B cell (primary cell): ENCODE measurements around the gene OOSP1. TPM values are rescaled to one million over a fixed set of nuclear protein-coding genes. Genes with fewer than 3 reads are reported as not detected.
A peak's percentile ranks its signal among the peaks of the same experiment; 100 is the strongest.

Experiments used
- ATAC-seq: fragments of 200-7000 bp; cut with Tn5 transposase; one replicate; pipeline ENCODE4 v1.10.0; 2021; ENCODE audit warnings: low read depth, mild to moderate bottlenecking, moderate number of reproducible peaks, moderate library complexity
- CTCF ChIA-PET: fragments of 350-600 bp; sonication (Branson Sonifier 250); formaldehyde crosslinking; loops from one replicate; lab custom pipeline; 2021; ENCODE audit warnings: antibody characterized with exemption, inconsistent platforms; lab: Charles Lee
- POLR2A ChIA-PET: fragments of 350-600 bp; sonication (Branson Sonifier 250); formaldehyde crosslinking; loops from one replicate; lab custom pipeline; 2021; ENCODE audit warnings: antibody characterized with exemption; lab: Charles Lee
- DNase-seq: peaks from one replicate; pipeline ENCODE4 v3.0.0; 2013
- H2AFZ ChIP-seq: 2 replicates; pipeline ENCODE4 v1.6.1; 2012; ENCODE audit warnings: mild to moderate bottlenecking, low read depth, low read length; ENCODE audit not compliant: insufficient read depth, poor library complexity, severe bottlenecking
- H3K27ac ChIP-seq, 2 donors: 1 replicate in 1 of 2; 2 replicates in 1 of 2; pipeline ENCODE4 v1.5.1; 2012 to 2013; ENCODE audit warnings: low read length in 2 of 2, mild to moderate bottlenecking in 2 of 2, moderate library complexity in 1 of 2
- H3K27me3 ChIP-seq, 4 experiments: fragments of 200-600 bp in 1 of 4; sonication (generic) in 1 of 4; replicated peaks in 1 of 4; 1 replicate in 2 of 4; 2 replicates in 2 of 4; pipeline versions ENCODE4 v1.6.1 to v1.7.0; 2013 to 2016; ENCODE audit warnings: low read length in 3 of 4, mild to moderate bottlenecking in 2 of 4, mixed read lengths in 1 of 4, moderate library complexity in 1 of 4; ENCODE audit not compliant: insufficient read depth in 4 of 4, control insufficient read depth in 3 of 4; ENCODE audit errors: control extremely low read depth in 1 of 4
- H3K36me3 ChIP-seq, 2 experiments: replicated peaks in 1 of 2; 1 replicate in 1 of 2; 2 replicates in 1 of 2; pipeline versions ENCODE4 v1.6.1 to v1.7.1; 2013; ENCODE audit warnings: low read length in 1 of 2; ENCODE audit not compliant: insufficient read depth in 2 of 2, control insufficient read depth in 1 of 2; ENCODE audit errors: control extremely low read depth in 1 of 2, extremely low read depth in 1 of 2
- H3K4me1 ChIP-seq, 2 donors: fragments of 200-600 bp in 1 of 2; sonication (generic) in 1 of 2; 1 replicate in 1 of 2; 2 replicates in 1 of 2; pipeline versions ENCODE4 v1.5.1 to v1.6.1; 2013 to 2017; ENCODE audit warnings: low read length in 2 of 2; ENCODE audit not compliant: control insufficient read depth in 2 of 2, insufficient read depth in 2 of 2
- H3K4me2 ChIP-seq: replicated peaks from 2 replicates; pipeline ENCODE3; 2012; ENCODE audit warnings: mild to moderate bottlenecking, low read depth, low read length; ENCODE audit not compliant: poor library complexity, severe bottlenecking
- H3K4me3 ChIP-seq, 5 experiments: fragments of 200-600 bp in 1 of 5; sonication (generic) in 1 of 5; 1 replicate in 3 of 5; 2 replicates in 2 of 5; pipeline versions ENCODE4 v1.5.1 to v1.7.0; 2011 to 2016; ENCODE audit warnings: low read length in 4 of 5, mild to moderate bottlenecking in 4 of 5, low read depth in 2 of 5, control low read depth in 1 of 5, moderate library complexity in 1 of 5; ENCODE audit not compliant: insufficient read depth in 1 of 5; ENCODE audit errors: control extremely low read depth in 1 of 5, extremely low read depth in 1 of 5
- H3K79me2 ChIP-seq: fragments of 200-600 bp; sonication (generic); one replicate; pipeline ENCODE4 v1.6.0; 2016; ENCODE audit warnings: low read length; ENCODE audit not compliant: control insufficient read depth, insufficient read depth
- H3K9ac ChIP-seq: fragments of 200-600 bp; sonication (generic); 2 replicates; pipeline ENCODE4 v1.6.1; 2017; ENCODE audit warnings: mild to moderate bottlenecking, low read length, moderate library complexity
- H3K9me3 ChIP-seq, 3 donors: one replicate each; pipeline versions ENCODE4 v1.6.1 to v1.7.1; 2013; ENCODE audit warnings: low read length in 2 of 3; ENCODE audit not compliant: control insufficient read depth in 2 of 3, insufficient read depth in 1 of 3; ENCODE audit errors: control extremely low read depth in 1 of 3
- H4K20me1 ChIP-seq: 2 replicates; pipeline ENCODE4 v1.6.0; 2012; ENCODE audit warnings: mild to moderate bottlenecking, low read length; ENCODE audit not compliant: insufficient read depth, control insufficient read depth, poor library complexity, severe bottlenecking
- H3K27ac Mint-ChIP-seq: one replicate; pipeline ENCODE4 v1.8.0; 2021; ENCODE audit warnings: mixed read lengths
- H3K27me3 Mint-ChIP-seq: one replicate; pipeline ENCODE4 v1.8.0; 2021; ENCODE audit warnings: mixed read lengths
- H3K4me1 Mint-ChIP-seq: one replicate; pipeline ENCODE4 v1.8.0; 2021; ENCODE audit warnings: mixed read lengths
- H3K4me3 Mint-ChIP-seq: one replicate; pipeline ENCODE4 v1.8.0; 2021; ENCODE audit warnings: mixed read lengths
- H3K9me3 Mint-ChIP-seq: one replicate; pipeline ENCODE4 v1.8.0; 2022; ENCODE audit warnings: mixed read lengths; ENCODE audit not compliant: insufficient read depth
- EZH2 ChIP-seq: IDR thresholded peaks from 2 replicates; pipeline ENCODE4 v1.6.1; 2012; ENCODE audit warnings: borderline replicate concordance, low read depth, mild to moderate bottlenecking, moderate library complexity, low read length; ENCODE audit not compliant: insufficient read depth, poor library complexity, severe bottlenecking
- WGBS: methylation state at CpG from one replicate; pipeline ENCODE4 v1.1.5; 2013; ENCODE audit warnings: missing lambda C conversion rate; ENCODE audit not compliant: insufficient coverage; 5-methylcytosine and 5-hydroxymethylcytosine counted together
- intact Hi-C: fragments of 100-400 bp; cut with micrococcal nuclease; formaldehyde crosslinking; loops from one replicate; pipeline ENCODE4 v1.10.0; 2022
- polyA plus RNA-seq: library from polyadenylated mRNA; depleted of rRNA; stranded (reverse); fragments of >200 nt; gene quantifications from 2 replicates; pipeline ENCODE4 v1.2.3, GENCODE V29; 2012
- total RNA-seq, 2 donors: library from RNA; stranded (reverse); fragments of 120-200 nt in 1 of 2; gene quantifications; 1 replicate in 1 of 2; 2 replicates in 1 of 2; pipeline versions ENCODE4 v1.2.3 to v1.2.4, GENCODE V29; 2013 to 2022
- TF ChIP-seq, protein P1 (sequence below): fragments of 200-600 bp; IDR thresholded peaks from one replicate; pipeline ENCODE4 v1.8.0; 2022; ENCODE audit warnings: antibody characterized with exemption, mild to moderate bottlenecking

The OOSP1 gene
- total and polyA plus RNA-seq, 2 donors (not counting 1 experiment from before 2014, with no cell fraction given), result not detected

DNA sequence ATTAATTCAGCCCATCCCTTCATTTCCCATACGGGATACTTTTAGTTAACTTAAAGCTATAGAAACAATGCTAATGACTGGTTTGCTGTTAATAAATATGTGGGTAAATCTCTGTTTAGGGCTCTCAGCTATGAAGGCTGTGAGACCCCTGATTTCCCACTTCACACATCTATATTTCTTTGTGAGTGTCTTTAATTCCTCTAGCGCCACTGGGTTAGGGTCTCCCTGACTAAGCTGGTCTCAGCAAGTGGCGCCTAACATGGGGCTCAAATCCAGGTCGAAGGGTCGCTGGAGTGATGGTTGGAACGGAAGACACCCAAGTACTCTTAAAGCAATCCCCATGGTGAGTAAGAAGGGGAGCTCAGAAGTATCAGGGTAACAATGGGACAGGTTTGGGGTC, 14.4 kb upstream of the OOSP1 start:
- Histone ChIP-seq H3K9ac (no peak overlapping the region), H3K4me2 (no peak overlapping the region), H3K27me3 (no peaks in the 10 kb centered on the region), H3K4me1 (no peaks in the 10 kb centered on the region), H3K4me3 (no peak overlapping the region), H3K27ac (no peak overlapping the region), H2AFZ (no peak overlapping the region), H3K79me2 (no peaks in the 10 kb centered on the region), H4K20me1 (no peaks in the 10 kb centered on the region), H3K9me3 (peaks cover 8 to 44% (median 24%) of the 10 kb centered on the region in 3 donors), H3K36me3 (no peaks in the 10 kb centered on the region)
- no CpG with 5 or more reads among the region's 6 CpGs for WGBS
- ATAC-seq (no peak), DNase-seq (peak; percentile 15)
- ChIA-PET POLR2A (no interaction called here), CTCF (no interaction called here)
- no peak for TF ChIP-seq EZH2
- TF ChIP-seq, protein P1, sequence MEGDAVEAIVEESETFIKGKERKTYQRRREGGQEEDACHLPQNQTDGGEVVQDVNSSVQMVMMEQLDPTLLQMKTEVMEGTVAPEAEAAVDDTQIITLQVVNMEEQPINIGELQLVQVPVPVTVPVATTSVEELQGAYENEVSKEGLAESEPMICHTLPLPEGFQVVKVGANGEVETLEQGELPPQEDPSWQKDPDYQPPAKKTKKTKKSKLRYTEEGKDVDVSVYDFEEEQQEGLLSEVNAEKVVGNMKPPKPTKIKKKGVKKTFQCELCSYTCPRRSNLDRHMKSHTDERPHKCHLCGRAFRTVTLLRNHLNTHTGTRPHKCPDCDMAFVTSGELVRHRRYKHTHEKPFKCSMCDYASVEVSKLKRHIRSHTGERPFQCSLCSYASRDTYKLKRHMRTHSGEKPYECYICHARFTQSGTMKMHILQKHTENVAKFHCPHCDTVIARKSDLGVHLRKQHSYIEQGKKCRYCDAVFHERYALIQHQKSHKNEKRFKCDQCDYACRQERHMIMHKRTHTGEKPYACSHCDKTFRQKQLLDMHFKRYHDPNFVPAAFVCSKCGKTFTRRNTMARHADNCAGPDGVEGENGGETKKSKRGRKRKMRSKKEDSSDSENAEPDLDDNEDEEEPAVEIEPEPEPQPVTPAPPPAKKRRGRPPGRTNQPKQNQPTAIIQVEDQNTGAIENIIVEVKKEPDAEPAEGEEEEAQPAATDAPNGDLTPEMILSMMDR, result no peak
- Mint-ChIP-seq H3K27me3 (peaks cover 4% of the 10 kb centered on the region), H3K4me3 (no peak overlapping the region), H3K27ac (no peak overlapping the region), H3K9me3 (peaks cover 32% of the 10 kb centered on the region), H3K4me1 (no peaks in the 10 kb centered on the region)
- intact Hi-C loops, result no loop called here

DNA sequence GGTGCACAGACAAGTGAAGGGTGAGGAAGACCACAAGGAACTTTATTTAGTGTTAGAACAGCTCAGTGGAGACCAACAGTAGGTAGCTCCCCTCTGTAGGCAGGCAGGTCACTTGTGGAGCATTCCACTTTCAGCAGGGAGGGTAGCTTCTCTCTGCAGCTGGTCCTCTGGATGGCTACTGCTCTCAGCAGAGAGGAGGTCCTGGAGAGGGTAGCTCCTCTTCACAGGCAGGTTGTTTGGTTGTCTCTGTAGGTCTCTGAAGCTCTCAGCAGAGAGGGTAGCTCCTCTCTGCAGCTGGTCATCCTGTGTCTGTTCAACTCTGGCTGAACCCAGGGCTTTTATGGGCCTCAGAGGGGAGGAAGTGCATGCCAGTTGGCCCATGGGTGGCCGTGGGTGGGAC, 6.5 kb upstream of the OOSP1 start:
- H3K4me3 ChIP-seq, result no peak overlapping the region
- H4K20me1 ChIP-seq, result no peaks in the 10 kb centered on the region
- no peak overlapping the region for H2AFZ ChIP-seq
- H3K36me3 ChIP-seq, result no peaks in the 10 kb centered on the region
- peaks cover 14% of the 10 kb centered on the region for H3K9me3 Mint-ChIP-seq
- H3K4me1 Mint-ChIP-seq, result no peaks in the 10 kb centered on the region
- no peak overlapping the region for H3K27ac Mint-ChIP-seq
- H3K27ac ChIP-seq, result no peak overlapping the region
- peaks cover 0 to 21% (median 7%) of the 10 kb centered on the region in 3 donors for H3K9me3 ChIP-seq
- H3K79me2 ChIP-seq, result no peaks in the 10 kb centered on the region
- H3K27me3 Mint-ChIP-seq, result peaks cover 7% of the 10 kb centered on the region
- no peak overlapping the region for H3K4me2 ChIP-seq
- TF ChIP-seq EZH2, result no peak
- TF ChIP-seq, protein P1, result no peak
- ATAC-seq (no peak), DNase-seq (no peak)
- H3K9ac ChIP-seq, result no peak overlapping the region
- CTCF ChIA-PET, result no interaction called here
- 80% methylated on average over 1 of the region's 1 CpG for WGBS
- no peak overlapping the region for H3K4me3 Mint-ChIP-seq
- peaks cover 0 to 3% (median 0%) of the 10 kb centered on the region in 4 experiments for H3K27me3 ChIP-seq
- intact Hi-C loops, result no loop called here
- H3K4me1 ChIP-seq, result no peaks in the 10 kb centered on the region
- POLR2A ChIA-PET, result no interaction called here
